ENCODE results near the gene REEP3.
"Not testable (repeated sequence)": the region's sequence is repeated elsewhere in the genome, so short reads cannot be mapped to it uniquely, and the experiment has no call there.

Gene REEP3

DNA sequence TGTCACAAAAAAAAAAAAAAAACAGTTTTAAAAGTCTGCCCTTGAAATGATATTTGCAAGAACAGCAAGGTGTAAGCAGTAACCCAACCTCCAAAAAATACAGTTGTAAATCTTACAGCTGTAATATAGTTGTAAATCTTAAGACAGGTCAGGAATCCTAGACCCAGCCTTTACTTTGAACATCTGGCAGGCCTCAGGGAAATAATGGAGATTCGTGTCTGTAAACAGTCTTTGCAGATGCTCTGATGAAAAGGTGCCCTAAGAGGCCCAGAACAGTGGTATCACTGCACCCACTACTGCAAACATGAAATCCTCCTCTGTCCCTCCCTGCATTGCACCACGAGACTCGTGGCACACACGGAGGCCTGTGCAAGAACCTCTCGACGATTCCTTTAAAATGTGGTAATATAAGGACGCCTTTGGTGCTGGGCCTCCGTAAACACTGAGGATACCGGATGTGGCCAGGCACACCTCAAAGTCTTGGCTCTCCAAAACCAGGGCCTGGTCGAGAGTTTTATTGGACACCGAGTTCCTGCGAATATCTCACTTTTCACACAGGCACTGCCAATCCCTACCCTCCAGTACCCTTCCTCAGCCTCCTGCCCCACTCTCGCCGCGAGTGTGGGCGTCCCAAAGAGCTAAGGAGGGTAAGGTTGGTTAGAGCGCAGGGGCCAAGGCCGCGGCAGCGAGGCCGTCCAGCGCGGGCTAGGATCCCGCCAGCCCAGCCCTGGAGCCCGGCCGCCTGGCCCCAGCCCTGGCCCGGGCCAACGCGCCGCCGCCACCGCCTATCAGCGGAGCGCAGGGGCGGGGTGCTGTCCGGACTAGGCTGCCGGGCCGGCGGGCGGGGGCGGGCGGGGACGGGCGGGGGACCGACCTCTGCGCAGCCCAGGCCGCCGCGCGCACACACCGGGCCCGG, at the start of gene REEP3:
TSS of gene REEP3 (plus strand) at position 902 of the 916 bp plus-strand sequence. CDS start 145 bp downstream, outside the sequence.
- no peak for DNase-seq

- DNase-seq = no peak
Measured at GRCh38 chr10:63474488-63474887, 46.7 kb upstream of the REEP3 start.

GRCh38 chr10:63477927-63478326, 43.3 kb upstream of the REEP3 start:
- no peak for DNase-seq

DNA sequence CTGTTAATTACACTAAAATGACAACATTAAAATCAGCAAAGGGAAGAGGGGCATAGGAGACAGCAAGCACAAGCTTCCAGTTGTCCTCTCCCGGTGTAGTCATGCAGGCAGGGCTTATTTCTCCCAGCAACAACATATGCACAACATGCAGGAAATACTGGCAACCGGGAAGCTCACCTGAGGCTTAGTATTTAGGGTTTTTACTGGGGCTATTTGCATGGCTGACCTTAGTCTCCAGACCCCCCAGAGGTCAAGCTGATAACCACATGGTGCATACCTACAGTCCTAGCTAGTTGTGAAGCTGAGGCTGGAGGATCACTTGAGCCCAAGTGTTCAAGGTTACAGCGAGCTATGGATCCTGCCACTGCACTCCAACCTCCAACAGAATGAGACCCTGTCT, 42.6 kb upstream of the REEP3 start:
- DNase-seq = no peak

- DNase-seq = no peak
Measured at GRCh38 chr10:63480237-63480636, 41.0 kb upstream of the REEP3 start.

GRCh38 chr10:63481815-63482421, 39.3 kb upstream of the REEP3 start:
- DNase-seq = no peak

GRCh38 chr10:63483983-63484382, 37.2 kb upstream of the REEP3 start:
- DNase-seq = no peak

DNA sequence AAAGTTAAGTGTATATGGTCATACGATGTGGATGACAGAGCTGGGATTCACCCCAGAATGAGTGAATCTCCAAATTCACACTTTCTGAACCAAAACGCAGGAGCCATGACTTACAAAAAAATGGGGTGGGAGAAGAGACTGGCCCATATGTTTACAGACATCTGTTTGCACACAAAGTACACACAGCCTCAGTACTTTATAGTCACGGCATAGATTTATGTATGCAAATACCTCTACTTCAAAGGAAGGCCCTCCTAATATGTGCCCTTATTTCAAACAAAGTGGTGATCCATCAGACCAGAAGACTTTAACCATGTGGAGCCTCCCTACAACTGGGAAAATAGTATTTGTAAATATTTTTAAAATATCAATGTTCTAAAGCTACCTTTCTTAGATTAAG, 33.2 kb upstream of the REEP3 start:
- no peak for DNase-seq

DNA sequence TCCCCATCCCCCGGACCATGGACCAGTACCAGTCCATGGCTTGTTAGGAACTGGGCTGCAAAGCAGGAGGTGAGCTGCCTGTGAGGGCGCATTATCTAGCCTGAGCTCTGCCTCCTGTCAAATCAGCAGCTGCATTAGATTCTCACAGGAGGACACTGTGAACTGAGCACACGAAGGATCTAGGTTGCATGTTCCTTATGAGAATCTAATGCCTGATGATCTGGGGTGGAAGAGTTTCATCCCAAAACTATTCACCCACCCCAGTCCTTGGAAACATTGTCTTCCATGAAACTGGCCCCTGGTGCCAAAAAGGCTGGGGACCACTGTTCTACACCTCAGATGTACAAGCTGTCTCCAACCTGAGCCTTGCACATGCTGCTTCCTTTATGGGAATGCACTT, 31.4 kb upstream of the REEP3 start:
- no peak for DNase-seq

DNA sequence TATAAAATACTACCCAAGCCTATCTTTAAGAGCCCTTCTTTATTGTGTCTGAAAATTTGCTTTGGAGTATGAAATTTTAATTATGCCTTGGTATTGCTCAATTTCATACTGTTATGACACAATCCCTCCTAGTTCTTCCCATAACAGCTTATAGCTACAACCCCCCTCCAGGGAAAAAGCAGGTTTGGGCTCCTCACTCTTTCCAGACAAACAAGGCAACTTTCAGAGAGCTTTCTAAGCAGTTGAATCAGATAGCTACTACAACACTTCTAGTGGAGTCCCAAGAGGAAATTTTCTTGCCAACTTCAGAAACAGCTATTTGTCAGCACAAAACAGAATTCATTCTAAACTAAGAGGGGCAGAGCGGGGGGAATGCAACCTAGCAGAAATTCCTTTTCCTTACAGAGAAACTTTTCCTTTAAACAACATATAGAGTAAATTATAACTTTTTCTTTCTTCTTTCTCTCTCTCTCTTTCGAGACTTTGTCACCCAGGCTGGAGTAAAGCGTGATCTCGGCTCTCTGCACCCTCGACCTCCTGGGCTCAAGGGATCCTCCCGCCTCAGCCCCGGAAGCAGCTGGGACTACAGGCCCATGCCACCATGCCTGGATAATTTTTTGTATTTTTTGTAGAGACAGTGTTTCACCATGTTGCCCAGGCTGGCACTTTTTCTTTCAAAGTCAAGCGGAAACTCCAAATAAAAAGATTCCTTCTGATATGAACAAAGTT, 29.4 kb upstream of the REEP3 start:
- DNase-seq = no peak

GRCh38 chr10:63492317-63492690, 28.9 kb upstream of the REEP3 start:
- DNase-seq = not testable (repeated sequence)

DNA sequence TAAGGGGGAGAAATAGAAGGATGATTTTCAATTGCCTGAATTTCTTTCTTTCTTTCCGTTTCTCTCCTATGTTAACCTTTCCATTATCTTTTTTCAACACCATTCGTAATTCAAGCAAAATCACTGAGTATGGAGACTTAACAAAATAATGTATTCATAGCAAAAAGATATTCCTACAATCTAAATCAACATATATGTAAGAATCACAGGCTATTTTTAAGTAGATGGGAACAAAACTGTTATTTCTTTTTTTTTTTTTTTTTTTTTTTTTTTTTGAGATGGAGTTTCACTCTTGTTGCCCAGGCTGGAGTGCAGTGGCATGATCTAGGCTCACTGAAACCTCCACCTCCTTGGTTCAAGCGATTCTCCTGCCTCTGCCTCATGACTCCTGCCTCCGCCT, 28.2 kb upstream of the REEP3 start:
- DNase-seq = no peak

DNA sequence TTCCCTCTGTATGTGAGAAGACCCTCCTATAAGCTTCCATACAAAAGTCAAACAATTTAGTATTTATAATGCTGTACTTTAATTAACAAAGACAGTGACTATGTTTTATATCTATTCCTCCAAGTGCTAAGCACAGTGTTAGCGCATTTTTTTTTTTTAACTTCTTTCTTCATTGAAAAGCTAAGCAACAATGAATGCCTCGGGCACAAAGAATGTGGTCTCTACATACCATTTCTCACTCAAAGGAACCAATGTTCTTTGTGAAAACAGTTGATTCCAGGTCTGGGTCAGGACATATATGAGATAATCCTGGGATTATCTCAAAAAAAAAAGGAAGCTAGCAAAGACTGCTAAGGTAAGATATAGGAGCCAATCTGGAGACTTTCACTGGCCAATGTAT, 26.2 kb upstream of the REEP3 start:
- no peak for DNase-seq

GRCh38 chr10:63496561-63496960, 24.6 kb upstream of the REEP3 start:
- no peak for DNase-seq

DNA sequence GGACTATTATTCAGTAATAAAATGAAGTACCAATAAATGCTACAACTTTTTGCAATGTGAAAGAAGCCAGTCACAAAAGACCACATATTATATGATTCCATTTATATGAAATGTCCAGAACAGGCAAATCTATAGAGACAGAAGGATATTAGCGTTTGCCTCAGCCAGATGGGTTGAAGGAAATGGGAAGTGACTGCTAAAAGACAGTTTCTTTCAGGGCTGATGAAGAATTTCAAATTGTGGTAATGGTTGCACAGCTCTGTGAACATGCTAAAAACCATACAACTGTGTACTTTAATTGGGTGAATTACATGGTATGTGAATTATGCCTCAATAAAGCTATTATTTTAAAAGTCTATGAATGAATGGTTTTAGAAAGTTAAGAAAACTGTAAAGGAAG, 23.9 kb upstream of the REEP3 start:
- DNase-seq = no peak

GRCh38 chr10:63498665-63499064, 22.5 kb upstream of the REEP3 start:
- no peak for DNase-seq

- not testable (repeated sequence) for DNase-seq
Measured at GRCh38 chr10:63500551-63500950, 20.6 kb upstream of the REEP3 start.

- DNase-seq = no peak
Measured at GRCh38 chr10:63501954-63502353, 19.2 kb upstream of the REEP3 start.

DNA sequence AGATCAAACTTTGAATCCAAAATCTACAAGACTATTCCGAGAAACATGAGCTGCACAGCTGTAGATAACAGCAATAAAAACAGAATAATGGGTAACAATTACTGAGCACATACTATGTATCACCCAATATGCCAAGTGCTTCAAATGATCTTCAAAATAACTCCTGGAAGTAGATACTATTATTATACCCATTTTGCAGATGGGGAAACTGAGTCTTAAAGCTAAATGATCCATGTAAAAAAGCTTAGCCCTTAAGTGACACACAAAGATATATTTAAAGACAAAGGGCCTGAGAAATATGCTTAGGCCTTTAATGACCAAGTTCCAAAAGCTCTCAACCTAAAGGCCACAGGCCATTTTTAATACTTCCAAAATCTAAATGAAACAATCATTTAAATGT, 18.4 kb upstream of the REEP3 start:
- DNase-seq = no peak

GRCh38 chr10:63503395-63503794, 17.8 kb upstream of the REEP3 start:
- DNase-seq = no peak

GRCh38 chr10:63504145-63504881, 16.9 kb upstream of the REEP3 start:
- no peak for DNase-seq

DNA sequence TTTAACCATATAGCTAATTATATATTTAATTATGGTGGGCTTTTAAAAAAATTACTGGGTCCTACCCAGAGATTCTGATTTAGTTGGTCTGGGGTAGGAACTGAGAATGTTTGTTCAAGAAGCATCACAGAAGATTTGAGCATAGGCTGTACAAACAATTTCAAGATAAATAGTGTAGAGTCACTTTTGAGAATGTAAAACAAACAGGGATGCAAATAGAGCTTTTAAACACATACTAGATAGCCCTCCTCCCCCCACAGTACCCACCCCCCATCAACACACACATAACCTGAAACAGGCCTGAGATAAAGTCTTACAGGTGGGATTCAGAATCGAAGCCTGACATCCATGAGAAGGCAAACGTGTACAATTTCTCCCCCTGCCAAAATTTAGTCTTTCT, 15.6 kb upstream of the REEP3 start:
- DNase-seq = no peak

GRCh38 chr10:63506554-63506953, 14.6 kb upstream of the REEP3 start:
- DNase-seq = no peak
